Measurements from ENCODE around the gene ORAI1. TPM values are rescaled to one million over a fixed set of nuclear protein-coding genes. Genes with fewer than 3 reads are reported as not detected.

Gene ORAI1
- total and polyA plus RNA-seq, 2 of the 13 experiments (the other 11 are each of a cell fraction or from before 2014, with no cell fraction given) = 9.2 to 17.2 TPM

DNA sequence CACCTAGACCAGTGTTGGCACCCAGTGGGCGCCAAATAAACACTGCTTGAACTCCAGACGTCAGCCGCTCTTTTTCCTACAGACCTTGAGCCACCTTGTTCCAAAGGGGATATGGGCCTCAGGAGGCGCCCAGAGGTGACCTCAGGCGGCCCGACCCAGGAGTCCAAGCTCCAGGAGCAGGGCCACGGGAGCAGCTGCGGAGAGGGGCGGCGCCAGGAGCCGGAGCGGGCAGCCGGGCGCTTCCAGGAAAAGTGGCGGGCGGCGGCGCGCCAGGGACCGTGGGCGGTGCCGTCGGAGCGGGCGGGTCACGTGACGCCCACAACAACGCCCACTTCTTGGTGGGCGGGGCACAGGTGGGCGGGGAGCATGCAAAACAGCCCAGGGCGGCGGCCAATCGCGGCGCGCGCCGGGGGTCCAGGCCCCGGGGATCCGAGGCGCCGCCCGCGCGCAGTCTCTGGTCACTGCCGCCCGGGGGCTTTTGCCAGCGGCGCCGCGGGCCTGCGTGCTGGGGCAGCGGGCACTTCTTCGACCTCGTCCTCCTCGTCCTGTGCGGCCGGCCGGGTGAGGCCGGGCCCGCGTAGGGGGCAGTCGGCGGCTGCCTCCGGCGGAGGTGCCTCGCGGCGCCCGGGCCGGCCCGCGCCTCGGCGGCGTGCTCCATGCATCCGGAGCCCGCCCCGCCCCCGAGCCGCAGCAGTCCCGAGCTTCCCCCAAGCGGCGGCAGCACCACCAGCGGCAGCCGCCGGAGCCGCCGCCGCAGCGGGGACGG, at the start of gene ORAI1 (continued):
- TF ChIP-seq, protein P1, sequence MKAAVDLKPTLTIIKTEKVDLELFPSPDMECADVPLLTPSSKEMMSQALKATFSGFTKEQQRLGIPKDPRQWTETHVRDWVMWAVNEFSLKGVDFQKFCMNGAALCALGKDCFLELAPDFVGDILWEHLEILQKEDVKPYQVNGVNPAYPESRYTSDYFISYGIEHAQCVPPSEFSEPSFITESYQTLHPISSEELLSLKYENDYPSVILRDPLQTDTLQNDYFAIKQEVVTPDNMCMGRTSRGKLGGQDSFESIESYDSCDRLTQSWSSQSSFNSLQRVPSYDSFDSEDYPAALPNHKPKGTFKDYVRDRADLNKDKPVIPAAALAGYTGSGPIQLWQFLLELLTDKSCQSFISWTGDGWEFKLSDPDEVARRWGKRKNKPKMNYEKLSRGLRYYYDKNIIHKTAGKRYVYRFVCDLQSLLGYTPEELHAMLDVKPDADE (CRISPR knock-in tag; IDR thresholded peaks at IDR 0.05) = no peak
- TF ChIP-seq, protein P2, sequence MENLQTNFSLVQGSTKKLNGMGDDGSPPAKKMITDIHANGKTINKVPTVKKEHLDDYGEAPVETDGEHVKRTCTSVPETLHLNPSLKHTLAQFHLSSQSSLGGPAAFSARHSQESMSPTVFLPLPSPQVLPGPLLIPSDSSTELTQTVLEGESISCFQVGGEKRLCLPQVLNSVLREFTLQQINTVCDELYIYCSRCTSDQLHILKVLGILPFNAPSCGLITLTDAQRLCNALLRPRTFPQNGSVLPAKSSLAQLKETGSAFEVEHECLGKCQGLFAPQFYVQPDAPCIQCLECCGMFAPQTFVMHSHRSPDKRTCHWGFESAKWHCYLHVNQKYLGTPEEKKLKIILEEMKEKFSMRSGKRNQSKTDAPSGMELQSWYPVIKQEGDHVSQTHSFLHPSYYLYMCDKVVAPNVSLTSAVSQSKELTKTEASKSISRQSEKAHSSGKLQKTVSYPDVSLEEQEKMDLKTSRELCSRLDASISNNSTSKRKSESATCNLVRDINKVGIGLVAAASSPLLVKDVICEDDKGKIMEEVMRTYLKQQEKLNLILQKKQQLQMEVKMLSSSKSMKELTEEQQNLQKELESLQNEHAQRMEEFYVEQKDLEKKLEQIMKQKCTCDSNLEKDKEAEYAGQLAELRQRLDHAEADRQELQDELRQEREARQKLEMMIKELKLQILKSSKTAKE (CRISPR knock-in tag; IDR thresholded peaks at IDR 0.05; ENCODE audit: borderline replicate concordance) = no peak; the same call in 1 of the 2 replicates
- TF ChIP-seq, protein P3, sequence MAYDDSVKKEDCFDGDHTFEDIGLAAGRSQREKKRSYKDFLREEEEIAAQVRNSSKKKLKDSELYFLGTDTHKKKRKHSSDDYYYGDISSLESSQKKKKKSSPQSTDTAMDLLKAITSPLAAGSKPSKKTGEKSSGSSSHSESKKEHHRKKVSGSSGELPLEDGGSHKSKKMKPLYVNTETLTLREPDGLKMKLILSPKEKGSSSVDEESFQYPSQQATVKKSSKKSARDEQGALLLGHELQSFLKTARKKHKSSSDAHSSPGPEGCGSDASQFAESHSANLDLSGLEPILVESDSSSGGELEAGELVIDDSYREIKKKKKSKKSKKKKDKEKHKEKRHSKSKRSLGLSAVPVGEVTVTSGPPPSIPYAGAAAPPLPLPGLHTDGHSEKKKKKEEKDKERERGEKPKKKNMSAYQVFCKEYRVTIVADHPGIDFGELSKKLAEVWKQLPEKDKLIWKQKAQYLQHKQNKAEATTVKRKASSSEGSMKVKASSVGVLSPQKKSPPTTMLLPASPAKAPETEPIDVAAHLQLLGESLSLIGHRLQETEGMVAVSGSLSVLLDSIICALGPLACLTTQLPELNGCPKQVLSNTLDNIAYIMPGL (CRISPR knock-in tag; IDR thresholded peaks at IDR 0.05; ENCODE audit: borderline replicate concordance in 1 of 2, low read depth in 1 of 2) = peak in 1 of 2 experiments; percentile 18; a peak in 3 of 4 replicates
- TF ChIP-seq SP140L (CRISPR knock-in tag; IDR thresholded peaks at IDR 0.05; ENCODE audit: borderline replicate concordance) (no peak), SAFB2 (CRISPR knock-in tag; IDR thresholded peaks at IDR 0.05; ENCODE audit: borderline replicate concordance, low read depth) (peak; percentile 12), CEBPB (IDR thresholded peaks at IDR 0.05; ENCODE audit: borderline replicate concordance, low read depth, low read length) (no peak), TCF7 (IDR thresholded peaks at IDR 0.05; ENCODE audit: low read depth) (no peak)
- TF ChIP-seq, protein P4, sequence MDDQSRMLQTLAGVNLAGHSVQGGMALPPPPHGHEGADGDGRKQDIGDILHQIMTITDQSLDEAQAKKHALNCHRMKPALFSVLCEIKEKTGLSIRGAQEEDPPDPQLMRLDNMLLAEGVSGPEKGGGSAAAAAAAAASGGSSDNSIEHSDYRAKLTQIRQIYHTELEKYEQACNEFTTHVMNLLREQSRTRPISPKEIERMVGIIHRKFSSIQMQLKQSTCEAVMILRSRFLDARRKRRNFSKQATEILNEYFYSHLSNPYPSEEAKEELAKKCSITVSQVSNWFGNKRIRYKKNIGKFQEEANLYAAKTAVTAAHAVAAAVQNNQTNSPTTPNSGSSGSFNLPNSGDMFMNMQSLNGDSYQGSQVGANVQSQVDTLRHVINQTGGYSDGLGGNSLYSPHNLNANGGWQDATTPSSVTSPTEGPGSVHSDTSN (CRISPR knock-in tag; IDR thresholded peaks at IDR 0.05; ENCODE audit: borderline replicate concordance) = 0 out of 2 replicates have a peak, but pooled peaks have one; percentile 39
- TF ChIP-seq, protein P5, sequence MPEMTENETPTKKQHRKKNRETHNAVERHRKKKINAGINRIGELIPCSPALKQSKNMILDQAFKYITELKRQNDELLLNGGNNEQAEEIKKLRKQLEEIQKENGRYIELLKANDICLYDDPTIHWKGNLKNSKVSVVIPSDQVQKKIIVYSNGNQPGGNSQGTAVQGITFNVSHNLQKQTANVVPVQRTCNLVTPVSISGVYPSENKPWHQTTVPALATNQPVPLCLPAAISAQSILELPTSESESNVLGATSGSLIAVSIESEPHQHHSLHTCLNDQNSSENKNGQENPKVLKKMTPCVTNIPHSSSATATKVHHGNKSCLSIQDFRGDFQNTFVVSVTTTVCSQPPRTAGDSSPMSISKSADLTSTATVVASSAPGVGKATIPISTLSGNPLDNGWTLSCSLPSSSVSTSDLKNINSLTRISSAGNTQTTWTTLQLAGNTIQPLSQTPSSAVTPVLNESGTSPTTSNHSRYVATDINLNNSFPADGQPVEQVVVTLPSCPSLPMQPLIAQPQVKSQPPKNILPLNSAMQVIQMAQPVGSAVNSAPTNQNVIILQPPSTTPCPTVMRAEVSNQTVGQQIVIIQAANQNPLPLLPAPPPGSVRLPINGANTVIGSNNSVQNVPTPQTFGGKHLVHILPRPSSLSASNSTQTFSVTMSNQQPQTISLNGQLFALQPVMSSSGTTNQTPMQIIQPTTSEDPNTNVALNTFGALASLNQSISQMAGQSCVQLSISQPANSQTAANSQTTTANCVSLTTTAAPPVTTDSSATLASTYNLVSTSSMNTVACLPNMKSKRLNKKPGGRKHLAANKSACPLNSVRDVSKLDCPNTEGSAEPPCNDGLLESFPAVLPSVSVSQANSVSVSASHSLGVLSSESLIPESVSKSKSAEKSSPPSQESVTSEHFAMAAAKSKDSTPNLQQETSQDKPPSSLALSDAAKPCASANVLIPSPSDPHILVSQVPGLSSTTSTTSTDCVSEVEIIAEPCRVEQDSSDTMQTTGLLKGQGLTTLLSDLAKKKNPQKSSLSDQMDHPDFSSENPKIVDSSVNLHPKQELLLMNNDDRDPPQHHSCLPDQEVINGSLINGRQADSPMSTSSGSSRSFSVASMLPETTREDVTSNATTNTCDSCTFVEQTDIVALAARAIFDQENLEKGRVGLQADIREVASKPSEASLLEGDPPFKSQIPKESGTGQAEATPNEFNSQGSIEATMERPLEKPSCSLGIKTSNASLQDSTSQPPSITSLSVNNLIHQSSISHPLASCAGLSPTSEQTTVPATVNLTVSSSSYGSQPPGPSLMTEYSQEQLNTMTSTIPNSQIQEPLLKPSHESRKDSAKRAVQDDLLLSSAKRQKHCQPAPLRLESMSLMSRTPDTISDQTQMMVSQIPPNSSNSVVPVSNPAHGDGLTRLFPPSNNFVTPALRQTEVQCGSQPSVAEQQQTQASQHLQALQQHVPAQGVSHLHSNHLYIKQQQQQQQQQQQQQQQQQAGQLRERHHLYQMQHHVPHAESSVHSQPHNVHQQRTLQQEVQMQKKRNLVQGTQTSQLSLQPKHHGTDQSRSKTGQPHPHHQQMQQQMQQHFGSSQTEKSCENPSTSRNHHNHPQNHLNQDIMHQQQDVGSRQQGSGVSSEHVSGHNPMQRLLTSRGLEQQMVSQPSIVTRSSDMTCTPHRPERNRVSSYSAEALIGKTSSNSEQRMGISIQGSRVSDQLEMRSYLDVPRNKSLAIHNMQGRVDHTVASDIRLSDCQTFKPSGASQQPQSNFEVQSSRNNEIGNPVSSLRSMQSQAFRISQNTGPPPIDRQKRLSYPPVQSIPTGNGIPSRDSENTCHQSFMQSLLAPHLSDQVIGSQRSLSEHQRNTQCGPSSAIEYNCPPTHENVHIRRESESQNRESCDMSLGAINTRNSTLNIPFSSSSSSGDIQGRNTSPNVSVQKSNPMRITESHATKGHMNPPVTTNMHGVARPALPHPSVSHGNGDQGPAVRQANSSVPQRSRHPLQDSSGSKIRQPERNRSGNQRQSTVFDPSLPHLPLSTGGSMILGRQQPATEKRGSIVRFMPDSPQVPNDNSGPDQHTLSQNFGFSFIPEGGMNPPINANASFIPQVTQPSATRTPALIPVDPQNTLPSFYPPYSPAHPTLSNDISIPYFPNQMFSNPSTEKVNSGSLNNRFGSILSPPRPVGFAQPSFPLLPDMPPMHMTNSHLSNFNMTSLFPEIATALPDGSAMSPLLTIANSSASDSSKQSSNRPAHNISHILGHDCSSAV (CRISPR knock-in tag; IDR thresholded peaks at IDR 0.05; ENCODE audit: borderline replicate concordance) = no peak
- TF ChIP-seq, protein P6, sequence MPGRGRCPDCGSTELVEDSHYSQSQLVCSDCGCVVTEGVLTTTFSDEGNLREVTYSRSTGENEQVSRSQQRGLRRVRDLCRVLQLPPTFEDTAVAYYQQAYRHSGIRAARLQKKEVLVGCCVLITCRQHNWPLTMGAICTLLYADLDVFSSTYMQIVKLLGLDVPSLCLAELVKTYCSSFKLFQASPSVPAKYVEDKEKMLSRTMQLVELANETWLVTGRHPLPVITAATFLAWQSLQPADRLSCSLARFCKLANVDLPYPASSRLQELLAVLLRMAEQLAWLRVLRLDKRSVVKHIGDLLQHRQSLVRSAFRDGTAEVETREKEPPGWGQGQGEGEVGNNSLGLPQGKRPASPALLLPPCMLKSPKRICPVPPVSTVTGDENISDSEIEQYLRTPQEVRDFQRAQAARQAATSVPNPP (CRISPR knock-in tag; IDR thresholded peaks at IDR 0.05) = 0 out of 2 replicates have a peak, but pooled peaks have one; percentile 29
